KMS-11 (cell line): ENCODE measurements around the gene DUSP22.
"Not testable (repeated sequence)": the region's sequence is repeated elsewhere in the genome, so short reads cannot be mapped to it uniquely, and the experiment has no call there.

Experiments
- H2AFZ ChIP-seq: fragments of 200-600 bp; sonication (generic); 2 replicates; pipeline ENCODE4 v1.6.1; 2016; ENCODE audit warnings: antibody characterized with exemption, mixed run types, low read depth
- H3K27ac ChIP-seq: fragments of 200-600 bp; sonication (generic); 2 replicates; pipeline ENCODE4 v1.6.1; 2016; ENCODE audit warnings: mild to moderate bottlenecking, mixed run types
- H3K27me3 ChIP-seq: fragments of 200-600 bp; sonication (generic); 2 replicates; pipeline ENCODE4 v1.6.1; 2017; ENCODE audit warnings: mild to moderate bottlenecking, low read depth, mixed run types, moderate library complexity; ENCODE audit not compliant: insufficient read depth
- H3K36me3 ChIP-seq: fragments of 200-600 bp; sonication (generic); 2 replicates; pipeline ENCODE4 v1.6.1; 2017; ENCODE audit warnings: mild to moderate bottlenecking, mixed run types; ENCODE audit not compliant: insufficient read depth
- H3K4me1 ChIP-seq: fragments of 200-600 bp; sonication (generic); 2 replicates; pipeline ENCODE4 v1.6.1; 2016; ENCODE audit warnings: mild to moderate bottlenecking, low read depth, mixed run types; ENCODE audit not compliant: poor library complexity, severe bottlenecking
- H3K4me2 ChIP-seq: fragments of 200-600 bp; sonication (generic); 2 replicates; pipeline ENCODE4 v1.7.0; 2016; ENCODE audit warnings: mild to moderate bottlenecking, mixed run types
- H3K4me3 ChIP-seq: fragments of 200-600 bp; sonication (generic); IDR thresholded peaks from 2 replicates; pipeline ENCODE4 v1.6.1; 2017; ENCODE audit warnings: low read depth, low read length, mixed read lengths; ENCODE audit not compliant: insufficient read depth
- H3K79me2 ChIP-seq: fragments of 200-600 bp; sonication (generic); 2 replicates; pipeline ENCODE4 v1.6.1; 2016; ENCODE audit warnings: low read depth, mixed run types; ENCODE audit not compliant: insufficient read depth
- H3K9ac ChIP-seq: fragments of 200-600 bp; sonication (generic); 2 replicates; pipeline ENCODE4 v1.6.1; 2016; ENCODE audit warnings: mild to moderate bottlenecking, mixed run types
- H4K20me1 ChIP-seq: fragments of 200-600 bp; sonication (generic); 2 replicates; pipeline ENCODE4 v1.6.1; 2016; ENCODE audit warnings: mild to moderate bottlenecking, mixed run types; ENCODE audit not compliant: insufficient read depth
- TF ChIP-seq, protein P1 (sequence below): fragments of 200-600 bp; sonication (generic); conservative IDR thresholded peaks from 2 replicates; pipeline ENCODE4 v1.6.1; 2017; ENCODE audit warnings: low read depth, mild to moderate bottlenecking, antibody characterized with exemption, low read length, moderate library complexity, mixed read lengths

DUSP22 gene

DNA sequence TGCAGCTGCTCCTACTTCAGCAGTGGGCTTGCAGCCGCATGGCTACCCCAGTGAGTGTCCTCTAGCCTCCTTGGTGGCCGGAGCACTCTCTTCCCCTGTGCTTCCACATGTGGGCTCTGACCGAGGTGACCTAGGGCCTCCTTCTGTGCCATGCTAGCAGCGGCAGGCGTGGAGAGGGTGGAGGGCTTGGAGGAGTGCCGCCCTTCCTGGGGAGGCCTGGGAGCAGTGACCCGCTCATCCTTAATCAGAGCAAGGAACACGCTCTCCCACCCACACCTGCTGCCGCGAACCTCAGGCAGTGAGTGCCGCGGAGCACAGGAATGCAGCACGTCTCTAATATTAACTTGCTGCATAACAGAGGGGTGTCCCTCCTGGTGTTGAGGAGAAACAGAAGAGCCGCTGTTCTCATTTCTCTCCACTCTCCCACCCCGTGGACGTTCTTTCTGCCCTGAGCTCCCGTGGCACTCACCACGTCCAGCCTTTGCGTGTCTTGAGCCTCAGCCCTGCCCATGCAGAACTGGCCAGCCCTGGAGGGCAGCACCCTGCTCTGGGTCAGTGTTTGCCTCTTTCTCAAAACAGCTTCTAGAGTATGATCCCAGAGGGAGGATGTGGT is 31.9 kb downstream of the DUSP22 start:
- H3K79me2 ChIP-seq = peaks cover 65% of the 10 kb centered on the region
- H3K27ac ChIP-seq = peak overlapping the region; percentile 92; the same call in 1 of the 2 replicates
- H3K4me1 ChIP-seq = peaks cover 99% of the 10 kb centered on the region
- H2AFZ ChIP-seq = no peak overlapping the region
- H3K27me3 ChIP-seq = no peaks in the 10 kb centered on the region
- no peak overlapping the region for H3K4me3 ChIP-seq
- peak overlapping the region; percentile 95; the same call in 1 of the 2 replicates for H3K4me2 ChIP-seq
- no peak overlapping the region for H3K9ac ChIP-seq
- H3K36me3 ChIP-seq = no peaks in the 10 kb centered on the region
- TF ChIP-seq, protein P1, sequence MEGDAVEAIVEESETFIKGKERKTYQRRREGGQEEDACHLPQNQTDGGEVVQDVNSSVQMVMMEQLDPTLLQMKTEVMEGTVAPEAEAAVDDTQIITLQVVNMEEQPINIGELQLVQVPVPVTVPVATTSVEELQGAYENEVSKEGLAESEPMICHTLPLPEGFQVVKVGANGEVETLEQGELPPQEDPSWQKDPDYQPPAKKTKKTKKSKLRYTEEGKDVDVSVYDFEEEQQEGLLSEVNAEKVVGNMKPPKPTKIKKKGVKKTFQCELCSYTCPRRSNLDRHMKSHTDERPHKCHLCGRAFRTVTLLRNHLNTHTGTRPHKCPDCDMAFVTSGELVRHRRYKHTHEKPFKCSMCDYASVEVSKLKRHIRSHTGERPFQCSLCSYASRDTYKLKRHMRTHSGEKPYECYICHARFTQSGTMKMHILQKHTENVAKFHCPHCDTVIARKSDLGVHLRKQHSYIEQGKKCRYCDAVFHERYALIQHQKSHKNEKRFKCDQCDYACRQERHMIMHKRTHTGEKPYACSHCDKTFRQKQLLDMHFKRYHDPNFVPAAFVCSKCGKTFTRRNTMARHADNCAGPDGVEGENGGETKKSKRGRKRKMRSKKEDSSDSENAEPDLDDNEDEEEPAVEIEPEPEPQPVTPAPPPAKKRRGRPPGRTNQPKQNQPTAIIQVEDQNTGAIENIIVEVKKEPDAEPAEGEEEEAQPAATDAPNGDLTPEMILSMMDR = no peak
- H4K20me1 ChIP-seq = no peaks in the 10 kb centered on the region

DNA sequence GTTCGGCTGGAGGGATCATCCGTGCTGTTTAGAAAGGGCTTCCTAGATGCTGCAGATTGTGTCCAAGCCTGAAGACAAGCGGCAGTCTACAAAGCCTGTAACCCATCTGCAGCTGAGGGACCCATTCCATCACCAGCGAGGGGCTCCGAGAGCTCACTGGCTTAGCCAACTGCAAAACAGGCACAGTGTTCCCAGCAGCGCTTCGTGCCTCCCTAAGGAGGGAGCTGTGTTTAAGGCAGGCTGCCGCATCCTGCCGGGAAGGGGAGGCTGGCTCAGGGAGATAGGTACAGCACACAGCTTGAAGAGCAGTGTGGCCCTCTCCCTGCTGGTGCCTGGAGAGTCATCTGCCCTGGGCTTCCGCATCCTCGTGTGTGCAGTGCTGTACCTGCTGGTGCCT is 32.4 kb downstream of the DUSP22 start:
- H3K27ac ChIP-seq = no peak overlapping the region; the same call in 1 of the 2 replicates
- no peak overlapping the region for H2AFZ ChIP-seq

DNA sequence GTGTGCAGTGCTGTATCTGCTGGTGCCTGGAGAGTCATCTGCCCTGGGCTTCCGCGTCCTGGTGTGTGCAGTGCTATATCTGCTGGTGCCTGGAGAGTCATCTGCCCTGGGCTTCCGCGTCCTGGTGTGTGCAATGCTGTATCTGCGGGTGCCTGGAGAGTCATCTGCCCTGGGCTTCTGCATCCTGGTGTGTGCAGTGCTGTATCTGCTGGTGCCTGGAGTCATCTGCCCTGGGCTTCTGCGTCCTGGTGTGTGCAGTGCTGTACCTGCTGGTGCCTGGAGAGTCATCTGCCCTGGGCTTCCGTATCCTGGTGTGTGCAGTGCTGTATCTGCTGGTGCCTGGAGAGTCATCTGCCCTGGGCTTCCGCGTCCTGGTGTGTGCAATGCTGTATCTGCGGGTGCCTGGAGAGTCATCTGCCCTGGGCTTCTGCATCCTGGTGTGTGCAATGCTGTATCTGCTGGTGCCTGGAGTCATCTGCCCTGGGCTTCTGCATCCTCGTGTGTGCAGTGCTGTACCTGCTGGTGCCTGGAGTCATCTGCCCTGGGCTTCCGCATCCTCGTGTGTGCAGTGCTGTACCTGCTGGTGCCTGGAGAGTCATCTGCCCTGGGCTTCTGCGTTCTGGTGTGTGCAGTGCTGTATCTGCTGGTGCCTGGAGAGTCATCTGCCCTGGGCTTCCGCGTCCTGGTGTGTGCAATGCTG is 33.0 kb downstream of the DUSP22 start:
- H3K9ac ChIP-seq, H3K27me3 ChIP-seq, H4K20me1 ChIP-seq, H3K4me3 ChIP-seq, H3K27ac ChIP-seq, H2AFZ ChIP-seq, H3K4me2 ChIP-seq, H3K36me3 ChIP-seq: not testable (repeated sequence)
- H3K79me2 ChIP-seq = peaks cover 62% of the 10 kb centered on the region
- peaks cover 99% of the 10 kb centered on the region for H3K4me1 ChIP-seq

More for the DNA sequence above, 32.4 kb downstream of the DUSP22 start:
- H3K79me2 ChIP-seq = peaks cover 65% of the 10 kb centered on the region
- no peaks in the 10 kb centered on the region for H3K27me3 ChIP-seq
- H3K36me3 ChIP-seq = no peaks in the 10 kb centered on the region
- TF ChIP-seq, protein P1 = no peak
- H3K9ac ChIP-seq = no peak overlapping the region
- H4K20me1 ChIP-seq = no peaks in the 10 kb centered on the region
- H3K4me1 ChIP-seq = peaks cover 99% of the 10 kb centered on the region
- peak overlapping the region; percentile 95; the same call in 1 of the 2 replicates for H3K4me2 ChIP-seq
- no peak overlapping the region for H3K4me3 ChIP-seq

DNA sequence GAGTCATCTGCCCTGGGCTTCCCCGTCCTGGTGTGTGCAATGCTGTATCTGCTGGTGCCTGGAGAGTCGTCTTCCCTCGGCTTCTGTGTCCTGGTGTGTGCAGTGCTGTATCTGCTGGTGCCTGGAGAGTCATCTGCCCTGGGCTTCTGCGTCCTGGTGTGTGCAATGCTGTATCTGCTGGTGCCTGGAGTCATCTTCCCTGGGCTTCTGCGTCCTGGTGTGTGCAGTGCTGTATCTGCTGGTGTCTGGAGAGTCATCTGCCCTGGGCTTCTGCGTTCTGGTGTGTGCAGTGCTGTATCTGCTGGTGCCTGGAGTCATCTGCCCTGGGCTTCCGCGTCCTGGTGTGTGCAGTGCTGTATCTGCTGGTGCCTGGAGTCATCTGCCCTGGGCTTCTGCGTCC is 33.8 kb downstream of the DUSP22 start:
- H3K9ac ChIP-seq, H3K4me3 ChIP-seq, H2AFZ ChIP-seq, H3K36me3 ChIP-seq, H3K27me3 ChIP-seq, H4K20me1 ChIP-seq: not testable (repeated sequence)
- Histone ChIP-seq H3K4me1 (peaks cover 99% of the 10 kb centered on the region), H3K4me2 (peak overlapping the region; percentile 86; the same call in 1 of the 2 replicates), H3K79me2 (peaks cover 54% of the 10 kb centered on the region), H3K27ac (peak overlapping the region; percentile 92)

DNA sequence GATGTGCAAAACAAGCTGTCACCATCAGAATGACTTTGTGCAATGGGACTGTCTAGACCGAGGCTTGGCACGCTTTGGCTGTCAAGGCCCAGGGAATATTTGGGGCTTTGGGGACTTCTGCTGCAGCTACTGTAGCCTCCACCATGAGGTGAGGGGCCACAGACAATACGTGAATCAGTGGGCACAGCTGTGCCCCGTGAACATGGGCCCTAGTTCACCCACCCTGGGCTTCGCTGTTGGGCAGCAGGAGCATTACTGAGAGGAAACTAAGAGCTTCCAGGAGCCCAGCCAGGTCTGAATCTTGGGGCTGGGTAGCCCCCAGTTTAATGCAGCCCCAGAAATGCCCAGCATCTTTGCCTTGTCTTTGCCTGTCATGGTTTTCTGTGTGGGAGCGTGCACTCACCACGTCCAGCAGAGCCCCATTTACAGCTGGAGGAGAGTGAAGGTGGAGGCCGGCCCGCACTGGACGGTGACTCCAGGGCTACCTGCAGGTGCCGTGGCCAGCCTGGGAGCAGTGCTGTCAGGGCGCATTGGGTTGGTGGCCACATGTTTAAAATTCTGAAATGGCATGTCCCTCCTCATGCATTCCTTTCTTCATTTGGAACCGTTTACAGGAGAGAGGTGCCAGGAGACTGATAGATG is 34.7 kb downstream of the DUSP22 start:
- peaks cover 99% of the 10 kb centered on the region for H3K4me1 ChIP-seq
- no peaks in the 10 kb centered on the region for H4K20me1 ChIP-seq
- no peaks in the 10 kb centered on the region for H3K27me3 ChIP-seq
- H3K4me3 ChIP-seq = no peak overlapping the region
- H3K9ac ChIP-seq = peak overlapping the region; percentile 66
- H3K27ac ChIP-seq = peak overlapping the region; percentile 92
- no peaks in the 10 kb centered on the region for H3K36me3 ChIP-seq
- no peak overlapping the region for H2AFZ ChIP-seq
- peak overlapping the region; percentile 86 for H3K4me2 ChIP-seq
- peaks cover 44% of the 10 kb centered on the region for H3K79me2 ChIP-seq
- TF ChIP-seq, protein P1 = no peak
